DND-41 (cell line): ENCODE data around the gene RASGRP3.

Experiments used
- CTCF ChIP-seq: IDR thresholded peaks from 2 replicates; pipeline ENCODE4 v1.5.1; 2012; ENCODE audit warnings: borderline replicate concordance, low read length, moderate library complexity, mild to moderate bottlenecking; ENCODE audit not compliant: poor library complexity, severe bottlenecking; ENCODE audit errors: extremely low read depth
- EZH2 ChIP-seq: IDR thresholded peaks from 3 replicates; pipeline ENCODE4 v1.6.1; 2012; ENCODE audit warnings: borderline replicate concordance, low read depth, mild to moderate bottlenecking, moderate library complexity, low read length, inconsistent platforms; ENCODE audit not compliant: severe bottlenecking

GRCh38 chr2:33606100-33606499, 129.7 kb downstream of the RASGRP3 start:
- TF ChIP-seq CTCF: no peak
- TF ChIP-seq EZH2: no peak
